Uterus (tissue), 2 donors: Measurements from ENCODE around the gene KLF4.

Experiments used
- CTCF ChIP-seq, 4 experiments: fragments of 200-600 bp in 2 of 4; fragments of 450-650 bp in 2 of 4; sonication (generic) in 2 of 4; IDR thresholded peaks; one replicate each; pipeline ENCODE4 v1.5.1; 2016 to 2019; ENCODE audit warnings: antibody characterized with exemption in 4 of 4, mild to moderate bottlenecking in 2 of 4, moderate library complexity in 1 of 4
- POLR2A ChIP-seq, 2 donors: fragments of 450-650 bp; IDR thresholded peaks; one replicate each; pipeline ENCODE4 v1.6.1; 2016; ENCODE audit warnings: antibody characterized with exemption in 2 of 2, mild to moderate bottlenecking in 1 of 2, moderate library complexity in 1 of 2

- peak; percentile 57 to 74 (median 65) for TF ChIP-seq CTCF (IDR thresholded peaks at IDR 0.05)
- no peak for TF ChIP-seq POLR2A (IDR thresholded peaks at IDR 0.05)
These were observed 5.3 kb downstream of the KLF4 start for GRCh38 chr9:107484117-107484723.
